A673 (cell line): Measurements from ENCODE around the gene DRAM1.

Experiments
- EZH2 ChIP-seq: fragments of 200-600 bp; sonication (generic); IDR thresholded peaks from 2 replicates; pipeline ENCODE4 v1.6.1; 2017; ENCODE audit warnings: borderline replicate concordance, low read depth, mild to moderate bottlenecking, mixed read lengths, antibody characterized with exemption, low read length; ENCODE audit not compliant: poor library complexity, severe bottlenecking
- TF ChIP-seq, protein P1 (sequence below): fragments of 300-800, 200-600 bp; sonication (generic); conservative IDR thresholded peaks from 2 replicates; pipeline ENCODE4 v1.5.1; 2017; ENCODE audit warnings: low read depth, mild to moderate bottlenecking, antibody characterized with exemption, low read length, moderate library complexity, mixed read lengths

GRCh38 chr12:101875162-101875561 is 2.2 kb upstream of the DRAM1 start:
- TF ChIP-seq, protein P1, sequence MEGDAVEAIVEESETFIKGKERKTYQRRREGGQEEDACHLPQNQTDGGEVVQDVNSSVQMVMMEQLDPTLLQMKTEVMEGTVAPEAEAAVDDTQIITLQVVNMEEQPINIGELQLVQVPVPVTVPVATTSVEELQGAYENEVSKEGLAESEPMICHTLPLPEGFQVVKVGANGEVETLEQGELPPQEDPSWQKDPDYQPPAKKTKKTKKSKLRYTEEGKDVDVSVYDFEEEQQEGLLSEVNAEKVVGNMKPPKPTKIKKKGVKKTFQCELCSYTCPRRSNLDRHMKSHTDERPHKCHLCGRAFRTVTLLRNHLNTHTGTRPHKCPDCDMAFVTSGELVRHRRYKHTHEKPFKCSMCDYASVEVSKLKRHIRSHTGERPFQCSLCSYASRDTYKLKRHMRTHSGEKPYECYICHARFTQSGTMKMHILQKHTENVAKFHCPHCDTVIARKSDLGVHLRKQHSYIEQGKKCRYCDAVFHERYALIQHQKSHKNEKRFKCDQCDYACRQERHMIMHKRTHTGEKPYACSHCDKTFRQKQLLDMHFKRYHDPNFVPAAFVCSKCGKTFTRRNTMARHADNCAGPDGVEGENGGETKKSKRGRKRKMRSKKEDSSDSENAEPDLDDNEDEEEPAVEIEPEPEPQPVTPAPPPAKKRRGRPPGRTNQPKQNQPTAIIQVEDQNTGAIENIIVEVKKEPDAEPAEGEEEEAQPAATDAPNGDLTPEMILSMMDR = no peak
- no peak for TF ChIP-seq EZH2
